Activated CD8-positive, alpha-beta T cell treated with anti-CD3 and anti-CD28 coated beads for 36 hours (primary cell): Measurements from ENCODE around the gene ANKLE2. TPM values are rescaled to one million over a fixed set of nuclear protein-coding genes. Genes with fewer than 3 reads are reported as not detected.
A peak's percentile ranks its signal among the peaks of the same experiment; 100 is the strongest.
"Not testable (repeated sequence)": the region's sequence is repeated elsewhere in the genome, so short reads cannot be mapped to it uniquely, and the experiment has no call there.

ENCODE experiments used
- ATAC-seq: fragments of 200-7000 bp; cut with Tn5 transposase; one replicate; pipeline ENCODE4 v1.10.0; 2021; ENCODE audit warnings: mild to moderate bottlenecking, moderate library complexity
- CTCF ChIA-PET: fragments of 350-600 bp; sonication (Branson Sonifier 250); formaldehyde crosslinking; loops from one replicate; lab custom pipeline; 2021; ENCODE audit warnings: antibody characterized with exemption; lab: Charles Lee
- POLR2A ChIA-PET: fragments of 350-600 bp; sonication (Branson Sonifier 250); formaldehyde crosslinking; loops from one replicate; lab custom pipeline; 2021; ENCODE audit warnings: antibody characterized with exemption; lab: Charles Lee
- DNase-seq: peaks from one replicate; pipeline ENCODE4 v3.0.0-alpha.2; 2020
- H3K27ac Mint-ChIP-seq: one replicate; pipeline ENCODE4 v1.8.0; 2021; ENCODE audit warnings: mild to moderate bottlenecking, mixed read lengths
- H3K27me3 Mint-ChIP-seq: one replicate; pipeline ENCODE4 v1.8.0; 2021; ENCODE audit warnings: mixed read lengths
- H3K36me3 Mint-ChIP-seq: one replicate; pipeline ENCODE4 v1.8.0; 2021; ENCODE audit warnings: low read depth, mixed read lengths
- H3K4me1 Mint-ChIP-seq: one replicate; pipeline ENCODE4 v1.8.0; 2021; ENCODE audit warnings: low read depth, mixed read lengths
- H3K4me3 Mint-ChIP-seq: one replicate; pipeline ENCODE4 v1.8.0; 2021; ENCODE audit warnings: mild to moderate bottlenecking, moderate library complexity, mixed read lengths
- H3K9me3 Mint-ChIP-seq: one replicate; pipeline ENCODE4 v1.8.0; 2021; ENCODE audit warnings: mixed read lengths
- CTCF ChIP-seq: fragments of 200-600 bp; IDR thresholded peaks from one replicate; pipeline ENCODE4 v1.8.0; 2022; ENCODE audit warnings: antibody characterized with exemption, mild to moderate bottlenecking
- intact Hi-C: fragments of 100-400 bp; cut with micrococcal nuclease; formaldehyde crosslinking; loops from one replicate; pipeline ENCODE4 v1.10.0; 2022
- total RNA-seq, 2 experiments: library from RNA; stranded (reverse); gene quantifications; one replicate each; pipeline ENCODE4 v1.2.3, GENCODE V29; 2021

Gene ANKLE2
- total RNA-seq, 2 experiments from 2014 or later, result 103 to 108 TPM

DNA sequence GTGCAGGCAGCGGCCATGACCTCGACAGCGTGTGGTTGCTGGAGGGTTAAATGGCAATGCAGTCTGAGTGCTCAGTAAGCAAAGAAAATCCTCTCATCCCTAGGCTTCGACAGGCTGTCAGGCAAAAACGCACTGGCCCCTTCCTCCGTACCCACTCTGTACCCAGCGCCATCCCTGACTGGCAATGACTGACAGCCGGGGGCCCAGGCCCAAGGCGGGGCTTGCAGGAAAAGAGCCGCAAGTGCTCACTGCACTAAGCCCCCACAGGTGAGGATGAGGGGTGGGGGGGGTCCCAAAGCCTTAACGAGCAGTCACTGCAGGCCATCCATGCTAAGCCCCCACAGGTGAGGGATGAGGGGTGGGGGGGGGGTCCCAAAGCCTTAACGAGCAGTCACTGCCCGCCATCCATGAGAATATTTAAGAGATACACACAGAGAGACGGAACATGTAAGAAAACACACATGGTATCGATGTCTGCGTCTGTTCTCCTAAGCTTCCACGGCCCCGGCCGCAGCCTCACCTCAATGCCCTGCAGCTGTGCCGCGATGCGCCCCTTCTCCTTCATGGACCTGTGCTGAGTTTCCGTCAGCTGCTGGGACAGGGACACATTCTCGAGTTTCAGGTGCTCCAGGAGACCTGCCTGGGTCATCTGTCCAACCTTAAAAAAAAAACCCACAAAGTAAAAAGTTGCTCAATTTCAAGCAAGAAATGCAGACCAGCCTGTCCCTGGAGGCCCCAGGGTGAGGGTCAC is 36.4 kb upstream of the ANKLE2 start:
- no peaks in the 10 kb centered on the region for H3K9me3 Mint-ChIP-seq
- DNase-seq, result no peak
- H3K4me1 Mint-ChIP-seq, result no peaks in the 10 kb centered on the region
- no peak overlapping the region for H3K4me3 Mint-ChIP-seq
- ChIA-PET POLR2A (interaction anchor here (0.8 kb wide), 1 partner anchor 9 kb away, joined by 3 read pairs; no protein-coding TSS in a partner anchor), CTCF (no interaction called here)
- peaks cover 29% of the 10 kb centered on the region for H3K36me3 Mint-ChIP-seq
- TF ChIP-seq CTCF, result no peak
- H3K27ac Mint-ChIP-seq, result no peak overlapping the region
- no peak for ATAC-seq
- H3K27me3 Mint-ChIP-seq, result no peaks in the 10 kb centered on the region
- intact Hi-C loops, result no loop called here

DNA sequence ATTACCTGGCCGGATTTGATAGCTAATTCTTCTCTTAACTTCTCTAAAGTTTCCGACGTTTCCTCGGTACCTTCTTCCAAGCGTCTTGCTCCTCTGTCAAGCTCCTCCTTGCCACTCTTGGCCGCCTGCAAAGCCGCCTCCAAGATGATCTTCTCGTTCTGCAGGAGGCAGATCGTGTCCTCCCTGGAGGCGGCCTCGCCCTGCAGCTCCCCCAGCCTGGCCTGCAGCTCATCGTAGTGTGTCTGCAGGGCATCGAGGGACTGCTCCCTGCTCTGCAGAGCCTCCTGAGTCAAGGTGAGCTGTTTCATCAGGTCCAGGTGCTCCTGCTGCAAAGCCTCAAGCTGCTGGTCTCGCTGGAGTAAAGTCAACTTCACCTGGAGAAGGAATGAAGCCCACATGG is 34.2 kb upstream of the ANKLE2 start:
- peaks cover 24% of the 10 kb centered on the region for H3K36me3 Mint-ChIP-seq
- intact Hi-C loops, result no loop called here
- no peak overlapping the region for H3K4me3 Mint-ChIP-seq
- no peak for DNase-seq
- ChIA-PET CTCF (no interaction called here), POLR2A (interaction anchor here (0.7 kb wide), 1 partner anchor 113 kb away, joined by 3 read pairs; no protein-coding TSS in a partner anchor)
- ATAC-seq, result no peak
- no peak overlapping the region for H3K27ac Mint-ChIP-seq
- H3K27me3 Mint-ChIP-seq, result no peaks in the 10 kb centered on the region
- H3K9me3 Mint-ChIP-seq, result no peaks in the 10 kb centered on the region
- no peaks in the 10 kb centered on the region for H3K4me1 Mint-ChIP-seq
- no peak for TF ChIP-seq CTCF

- H3K27me3 Mint-ChIP-seq, H3K27ac Mint-ChIP-seq, H3K4me3 Mint-ChIP-seq, intact Hi-C loops, POLR2A ChIA-PET, H3K4me1 Mint-ChIP-seq, H3K9me3 Mint-ChIP-seq, DNase-seq, ATAC-seq: not testable (repeated sequence)
- CTCF ChIA-PET, result interaction anchor here (2.3 kb wide), 1 partner anchor 23 kb away, joined by 6 read pairs; no protein-coding TSS in a partner anchor
- H3K36me3 Mint-ChIP-seq, result peaks cover 38% of the 10 kb centered on the region
Observed at GRCh38 chr12:132791940-132792339, 30.3 kb upstream of the ANKLE2 start.

- no peak overlapping the region for H3K27ac Mint-ChIP-seq
- ATAC-seq (no peak), DNase-seq (no peak)
- no peak overlapping the region for H3K4me3 Mint-ChIP-seq
- no peak for TF ChIP-seq CTCF
- no peaks in the 10 kb centered on the region for H3K4me1 Mint-ChIP-seq
- intact Hi-C loops, result no loop called here
- ChIA-PET POLR2A (interaction anchor here (0.9 to 1.3 kb wide), 2 partner anchors 9 to 16 kb away, joined by 3 read pairs; no protein-coding TSS in a partner anchor), CTCF (no interaction called here)
- H3K36me3 Mint-ChIP-seq, result peaks cover 50% of the 10 kb centered on the region
- no peaks in the 10 kb centered on the region for H3K27me3 Mint-ChIP-seq
- H3K9me3 Mint-ChIP-seq, result no peaks in the 10 kb centered on the region
Observed at GRCh38 chr12:132789099-132789471, 27.5 kb upstream of the ANKLE2 start.

- Mint-ChIP-seq H3K4me1 (no peaks in the 10 kb centered on the region), H3K36me3 (peaks cover 50% of the 10 kb centered on the region), H3K9me3 (no peaks in the 10 kb centered on the region), H3K4me3 (no peak overlapping the region), H3K27ac (peak overlapping the region; percentile 25), H3K27me3 (no peaks in the 10 kb centered on the region)
- DNase-seq (no peak), ATAC-seq (peak; percentile 58)
- ChIA-PET POLR2A (interaction anchor here (0.9 to 1.3 kb wide), 2 partner anchors 10 to 16 kb away, joined by 3 read pairs; no protein-coding TSS in a partner anchor), CTCF (no interaction called here)
- no peak for TF ChIP-seq CTCF
- intact Hi-C loops, result no loop called here
Observed at GRCh38 chr12:132788375-132789098, 26.9 kb upstream of the ANKLE2 start.
